ENCODE data around the gene BBS9.

Gene BBS9

GRCh38 chr7:33539198-33539597, 409.8 kb downstream of the BBS9 start:
- DNase-seq (ENCODE audit: low read depth in 2 of 2, low spot score in 1 of 2), result no peak

GRCh38 chr7:33539659-33540400, 410.5 kb downstream of the BBS9 start:
- no peak for DNase-seq (ENCODE audit: low read depth in 2 of 2, low spot score in 1 of 2)

- DNase-seq (ENCODE audit: low read depth in 2 of 2, low spot score in 1 of 2), result no peak
These were observed 418.5 kb downstream of the BBS9 start for GRCh38 chr7:33547880-33548279.

- no peak for DNase-seq (ENCODE audit: low read depth in 2 of 2, low spot score in 1 of 2)
These were observed 421.0 kb downstream of the BBS9 start for GRCh38 chr7:33550363-33550762.

DNA sequence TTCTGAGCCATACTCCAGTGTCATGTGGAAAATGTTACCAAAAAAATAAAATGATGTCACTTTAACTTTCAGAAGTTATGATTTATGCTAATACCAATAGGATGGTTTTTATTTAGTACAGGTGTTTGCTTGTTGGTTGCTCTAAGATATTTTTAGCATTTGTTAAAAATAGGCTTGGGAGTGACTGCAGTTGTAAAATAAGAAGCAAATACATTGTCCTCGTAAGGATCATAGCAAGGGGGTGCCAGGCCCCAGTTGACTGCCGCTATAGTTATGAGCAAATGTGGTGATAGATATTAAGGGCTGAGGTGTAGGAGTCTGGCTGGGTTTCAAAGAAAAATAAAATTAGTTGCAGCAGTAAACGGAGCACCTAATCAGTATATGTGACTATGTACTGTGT, 421.6 kb downstream of the BBS9 start:
- no peak for DNase-seq (ENCODE audit: low read depth in 2 of 2, low spot score in 1 of 2)

- DNase-seq (ENCODE audit: low read depth in 2 of 2, low spot score in 1 of 2), result no peak
These were observed 424.7 kb downstream of the BBS9 start for GRCh38 chr7:33554046-33554445.

- DNase-seq (ENCODE audit: low read depth in 2 of 2, low spot score in 1 of 2), result no peak
These were observed 425.2 kb downstream of the BBS9 start for GRCh38 chr7:33554576-33554975.

DNA sequence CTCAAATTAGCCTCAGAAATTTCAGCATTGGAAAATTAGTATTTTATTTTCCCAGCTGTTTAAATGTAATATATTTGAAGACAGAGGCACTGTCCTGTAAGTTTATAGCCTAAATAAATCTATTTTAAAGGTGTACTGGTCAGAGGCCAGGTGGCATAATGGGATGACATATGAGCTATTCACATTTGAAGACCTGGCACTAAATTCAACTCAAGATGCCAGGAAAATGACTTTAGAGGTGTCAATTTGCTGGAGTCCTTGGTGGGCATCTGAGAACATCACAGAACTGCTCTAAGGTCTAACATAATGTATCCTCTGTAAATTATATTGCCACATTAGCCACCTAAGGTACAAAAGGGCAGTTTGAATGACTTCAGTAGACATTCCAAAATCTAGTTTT, 427.1 kb downstream of the BBS9 start:
- no peak for DNase-seq (ENCODE audit: low read depth in 2 of 2, low spot score in 1 of 2)

DNA sequence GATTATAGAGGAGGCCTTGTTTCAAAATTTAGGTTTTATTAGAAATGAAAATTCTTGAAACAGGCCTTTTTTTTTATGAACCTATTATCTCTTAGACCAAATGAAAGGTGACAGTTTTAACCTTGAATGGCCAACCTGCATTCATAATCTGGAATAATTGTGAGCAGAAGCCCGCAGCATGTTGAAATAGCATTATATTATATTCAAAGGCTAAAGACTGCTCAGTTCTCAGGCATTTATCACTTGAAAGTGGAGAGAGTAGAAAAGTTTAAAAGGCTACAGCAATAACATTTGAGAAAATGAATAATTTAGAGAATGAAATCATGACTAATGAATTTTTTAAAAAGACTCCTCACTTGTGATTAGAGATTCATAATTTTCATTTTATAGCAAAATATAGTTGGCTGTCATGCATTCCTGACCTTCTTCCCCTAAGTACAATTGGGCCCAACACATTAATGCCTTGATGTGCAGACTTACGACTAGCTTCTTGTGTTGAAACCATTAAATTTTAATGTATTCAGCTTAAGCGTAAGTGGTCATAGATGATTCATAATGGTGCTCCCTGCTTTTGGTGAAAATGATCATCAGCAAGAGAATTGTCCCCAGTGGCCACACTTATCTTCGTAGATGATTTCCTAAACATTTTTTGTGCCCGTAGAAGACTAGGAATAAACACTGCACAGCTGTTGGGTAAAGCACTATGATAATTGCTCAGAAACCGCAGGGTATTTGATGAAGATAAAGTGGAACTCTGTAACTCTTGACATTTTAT, 429.4 kb downstream of the BBS9 start:
- DNase-seq (ENCODE audit: low read depth in 2 of 2, low spot score in 1 of 2), result no peak

- no peak for DNase-seq (ENCODE audit: low read depth in 2 of 2, low spot score in 1 of 2)
These were observed 430.0 kb downstream of the BBS9 start for GRCh38 chr7:33559324-33559710.

GRCh38 chr7:33562996-33563395, 433.6 kb downstream of the BBS9 start:
- no peak for DNase-seq (ENCODE audit: low read depth in 2 of 2, low spot score in 1 of 2)

GRCh38 chr7:33563651-33564050, 434.3 kb downstream of the BBS9 start:
- no peak for DNase-seq (ENCODE audit: low read depth in 2 of 2, low spot score in 1 of 2)

DNA sequence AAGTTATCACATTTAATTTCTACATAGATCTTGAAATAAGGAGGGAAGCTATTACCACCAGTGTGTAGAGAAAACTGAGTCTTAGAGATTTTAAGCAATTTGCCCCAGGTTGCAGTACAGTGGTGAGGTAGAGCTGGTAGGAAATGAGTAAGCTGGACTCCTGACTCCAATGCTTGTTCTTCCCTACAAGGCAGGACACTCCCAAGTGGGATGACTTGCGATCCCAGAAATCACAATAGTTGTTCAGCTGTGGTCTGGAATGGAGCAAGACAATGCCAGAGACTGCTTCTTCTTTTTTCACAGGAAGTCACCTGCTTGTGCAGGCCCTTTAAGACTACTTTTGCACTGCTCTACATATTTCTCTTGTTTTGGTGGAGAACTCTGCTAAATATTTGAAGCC, 448.8 kb downstream of the BBS9 start:
- DNase-seq (ENCODE audit: low read depth in 2 of 2, low spot score in 1 of 2), result no peak

- DNase-seq (ENCODE audit: low read depth in 2 of 2, low spot score in 1 of 2), result no peak
These were observed 449.7 kb downstream of the BBS9 start for GRCh38 chr7:33578881-33579672.

DNA sequence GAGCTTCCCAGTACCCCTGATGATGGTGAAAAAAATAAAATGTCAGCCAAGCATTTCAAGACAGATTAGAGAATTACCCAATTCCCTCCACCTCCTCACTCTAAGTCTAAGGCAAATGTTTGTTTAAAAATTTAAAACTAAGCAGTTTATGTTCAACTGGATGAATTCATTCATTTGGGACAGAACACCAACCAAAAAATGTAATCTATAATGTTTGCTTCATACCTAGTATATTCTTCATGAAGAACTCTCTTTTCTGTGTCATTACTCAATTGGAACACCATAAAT, 450.3 kb downstream of the BBS9 start:
- DNase-seq (ENCODE audit: low read depth in 2 of 2, low spot score in 1 of 2), result no peak

DNA sequence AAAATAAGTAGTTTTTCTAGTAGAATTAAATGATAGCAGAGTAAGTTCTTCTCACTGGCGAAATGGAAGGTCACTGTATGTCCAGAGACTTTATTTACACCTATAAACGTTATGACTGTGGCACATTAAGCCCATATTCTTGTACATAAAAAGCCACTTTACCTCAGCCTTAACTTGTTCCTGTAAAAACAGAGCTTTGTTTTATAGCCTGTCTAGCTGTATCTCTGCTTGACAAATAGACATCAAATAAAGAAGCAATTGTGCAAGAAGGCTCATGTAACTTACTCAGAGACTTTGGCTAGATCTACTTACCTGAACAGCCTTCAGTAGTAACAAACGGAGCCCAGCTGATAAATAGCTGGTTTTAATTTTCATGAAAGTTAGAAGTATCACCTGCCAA, 451.9 kb downstream of the BBS9 start:
- no peak for DNase-seq (ENCODE audit: low read depth in 2 of 2, low spot score in 1 of 2)

DNA sequence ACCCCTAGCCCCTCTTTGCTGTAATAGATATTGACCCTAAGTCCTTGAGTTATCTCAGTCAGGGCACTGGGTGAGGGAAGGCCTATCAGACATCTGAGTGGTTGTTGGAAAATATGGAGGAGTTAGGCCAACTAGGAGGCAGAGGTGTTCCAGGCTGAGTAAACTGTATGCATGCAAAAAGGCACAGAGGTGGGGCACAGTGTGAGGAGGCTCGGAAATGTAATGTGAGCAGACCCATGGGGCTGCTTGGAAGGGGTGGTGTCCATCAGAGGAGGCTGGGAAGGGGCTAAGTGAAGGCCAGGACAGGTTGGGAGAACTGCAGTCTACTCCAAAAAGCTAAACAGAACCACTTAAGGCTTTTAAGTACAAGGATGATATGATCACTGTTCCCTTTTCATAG, 452.7 kb downstream of the BBS9 start:
- no peak for DNase-seq (ENCODE audit: low read depth in 2 of 2, low spot score in 1 of 2)

GRCh38 chr7:33582533-33582932, 453.2 kb downstream of the BBS9 start:
- DNase-seq (ENCODE audit: low read depth in 2 of 2, low spot score in 1 of 2), result no peak

- DNase-seq (ENCODE audit: low read depth in 2 of 2, low spot score in 1 of 2), result no peak
These were observed 460.5 kb downstream of the BBS9 start for GRCh38 chr7:33589911-33590310.

DNA sequence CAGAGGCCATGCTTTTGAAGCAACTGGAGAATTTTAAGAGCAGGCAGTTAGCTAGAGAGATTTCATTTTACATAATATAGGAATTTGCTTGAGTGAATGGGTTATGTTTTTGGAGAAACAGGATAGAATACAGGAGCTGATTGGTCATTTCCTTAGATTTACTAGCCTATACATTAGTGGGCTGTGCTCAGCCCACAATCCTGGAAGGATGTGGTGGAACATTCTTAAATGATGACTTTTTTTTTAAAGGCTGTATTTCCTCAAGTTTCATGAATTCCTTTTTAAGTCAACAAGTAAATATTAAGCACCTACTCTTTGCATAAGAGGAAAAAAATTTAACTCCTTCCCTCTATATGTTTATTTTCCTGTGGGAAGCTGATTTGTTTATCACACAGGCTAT, 461.6 kb downstream of the BBS9 start:
- DNase-seq (ENCODE audit: low read depth in 2 of 2, low spot score in 1 of 2), result no peak

- DNase-seq (ENCODE audit: low read depth in 2 of 2, low spot score in 1 of 2), result no peak
These were observed 462.1 kb downstream of the BBS9 start for GRCh38 chr7:33591490-33591889.

- DNase-seq (ENCODE audit: low read depth in 2 of 2, low spot score in 1 of 2), result no peak
These were observed 463.4 kb downstream of the BBS9 start for GRCh38 chr7:33592718-33593117.

Data from stimulated activated CD8-positive, alpha-beta memory T cell treated with anti-CD3 and anti-CD28 coated beads, Interleukin-4, amount 100 ng/mL, for 4 hours (primary cell).